GM15510 (cell line): ENCODE measurements around the gene SQSTM1.
A peak's percentile ranks its signal among the peaks of the same experiment; 100 is the strongest.

Experiments used
- POLR2A ChIP-seq: IDR thresholded peaks from 3 replicates; pipeline ENCODE4 v1.6.1; 2011; ENCODE audit warnings: borderline replicate concordance; ENCODE audit not compliant: insufficient read length; ENCODE audit errors: extremely low read depth

The SQSTM1 gene

DNA sequence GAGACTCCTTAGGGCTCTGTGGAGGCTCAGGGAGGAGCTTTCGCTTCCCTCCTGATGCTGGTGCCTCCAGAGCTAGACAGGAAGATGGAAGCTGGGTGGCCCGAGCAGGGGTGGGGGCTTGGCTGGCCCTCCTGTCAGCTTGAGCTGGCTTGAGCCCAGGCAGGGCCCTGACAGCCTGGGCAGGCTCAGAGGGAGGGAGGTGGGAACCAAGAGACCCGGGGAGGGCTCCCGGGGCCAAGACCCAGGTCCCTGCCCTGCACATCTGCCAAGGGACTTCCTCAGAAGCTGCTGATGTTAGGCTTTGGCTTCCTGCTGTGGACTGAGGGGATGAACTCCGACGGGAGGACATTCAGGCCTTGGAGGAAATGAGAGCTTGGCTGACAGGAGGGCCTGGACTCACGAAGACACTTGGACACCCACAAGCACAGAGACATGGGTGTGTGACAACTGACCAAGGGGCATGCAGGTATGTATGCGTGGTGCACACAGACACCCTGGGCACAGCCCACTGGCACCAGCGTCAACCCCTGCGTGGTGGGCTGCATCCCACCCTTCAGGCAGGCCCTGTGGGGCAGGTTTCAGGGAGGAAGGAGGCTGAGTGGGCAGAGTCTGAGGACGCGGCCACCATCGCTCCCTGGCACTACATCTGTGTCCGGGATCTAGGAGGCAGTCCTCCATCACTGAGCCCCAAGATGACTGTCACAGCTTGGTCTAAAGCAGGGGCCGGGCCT is 28.7 kb upstream of the SQSTM1 start:
- TF ChIP-seq POLR2A, result no peak

DNA sequence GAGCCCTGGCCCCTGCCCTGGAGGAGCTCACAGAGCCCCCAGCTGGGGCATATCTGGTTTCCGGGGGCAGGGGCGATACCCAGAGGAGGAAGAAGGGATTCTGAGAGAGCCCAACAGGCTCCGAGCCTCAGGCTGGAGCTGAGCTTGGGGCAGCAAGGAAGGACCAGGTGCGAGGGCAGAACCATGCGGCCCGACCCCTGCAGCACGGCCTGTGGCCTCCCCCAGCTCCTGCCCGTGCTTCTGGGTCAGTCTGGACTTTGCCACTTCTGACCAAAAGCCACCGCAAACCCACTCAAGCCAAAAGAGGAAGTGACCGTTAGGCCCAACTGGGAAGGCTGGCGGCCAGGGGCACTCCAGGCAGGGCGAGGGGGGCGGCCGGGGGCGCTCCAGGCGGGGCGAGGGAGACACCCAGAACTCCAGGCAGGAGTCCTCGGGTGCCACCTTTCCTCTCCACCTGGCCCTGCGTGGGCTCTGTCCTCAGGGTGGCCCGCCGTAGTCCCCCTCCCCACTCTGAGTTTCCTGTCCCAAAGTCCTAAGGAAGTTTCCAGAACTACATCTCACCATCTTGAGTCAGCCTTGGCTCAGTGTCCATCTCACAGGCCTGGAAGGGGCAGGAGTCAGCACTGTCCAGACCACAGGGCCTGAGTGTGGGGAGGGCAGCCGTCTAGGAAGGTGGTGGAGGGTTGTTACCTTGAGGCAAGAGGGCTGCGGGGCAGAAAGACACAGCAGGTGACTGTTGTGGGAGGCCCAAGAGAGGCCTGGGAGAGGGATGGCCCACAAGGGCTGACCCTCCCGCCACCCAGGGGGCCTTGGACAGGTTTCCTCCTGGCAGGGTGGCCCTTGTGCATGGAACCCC is 27.9 kb upstream of the SQSTM1 start:
- TF ChIP-seq POLR2A, result no peak

- TF ChIP-seq POLR2A, result no peak
Measured at GRCh38 chr5:179793468-179794139, 27.1 kb upstream of the SQSTM1 start, which contains the start of gene LTC4S. LTC4S (plus strand) TSS chr5:179793986; CDS start chr5:179794081, 95 bp downstream.

DNA sequence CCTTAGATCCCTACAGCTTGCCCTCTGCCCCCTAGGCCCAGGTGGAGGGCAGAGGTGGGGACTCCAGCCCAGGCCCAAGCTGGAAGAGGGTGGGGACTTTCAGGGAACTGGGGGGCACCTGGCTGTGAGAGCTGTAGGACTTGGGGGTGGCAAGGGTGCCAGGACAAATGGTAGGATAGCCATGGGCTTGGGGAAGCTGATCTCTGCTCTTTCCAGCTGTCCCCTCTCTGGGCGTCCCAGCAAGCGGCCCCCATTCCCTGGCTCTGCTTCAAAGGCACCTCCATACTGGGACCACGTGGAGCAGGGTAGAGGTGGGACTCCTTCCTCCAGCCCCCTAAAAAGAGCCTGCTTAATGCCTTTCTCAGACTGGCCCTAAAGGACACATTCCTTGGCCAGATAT is 26.5 kb upstream of the SQSTM1 start:
- no peak for TF ChIP-seq POLR2A

GRCh38 chr5:179794575-179794974 is 26.1 kb upstream of the SQSTM1 start:
- no peak for TF ChIP-seq POLR2A

GRCh38 chr5:179795049-179795862 is 25.4 kb upstream of the SQSTM1 start:
- TF ChIP-seq POLR2A, result peak; percentile 5

DNA sequence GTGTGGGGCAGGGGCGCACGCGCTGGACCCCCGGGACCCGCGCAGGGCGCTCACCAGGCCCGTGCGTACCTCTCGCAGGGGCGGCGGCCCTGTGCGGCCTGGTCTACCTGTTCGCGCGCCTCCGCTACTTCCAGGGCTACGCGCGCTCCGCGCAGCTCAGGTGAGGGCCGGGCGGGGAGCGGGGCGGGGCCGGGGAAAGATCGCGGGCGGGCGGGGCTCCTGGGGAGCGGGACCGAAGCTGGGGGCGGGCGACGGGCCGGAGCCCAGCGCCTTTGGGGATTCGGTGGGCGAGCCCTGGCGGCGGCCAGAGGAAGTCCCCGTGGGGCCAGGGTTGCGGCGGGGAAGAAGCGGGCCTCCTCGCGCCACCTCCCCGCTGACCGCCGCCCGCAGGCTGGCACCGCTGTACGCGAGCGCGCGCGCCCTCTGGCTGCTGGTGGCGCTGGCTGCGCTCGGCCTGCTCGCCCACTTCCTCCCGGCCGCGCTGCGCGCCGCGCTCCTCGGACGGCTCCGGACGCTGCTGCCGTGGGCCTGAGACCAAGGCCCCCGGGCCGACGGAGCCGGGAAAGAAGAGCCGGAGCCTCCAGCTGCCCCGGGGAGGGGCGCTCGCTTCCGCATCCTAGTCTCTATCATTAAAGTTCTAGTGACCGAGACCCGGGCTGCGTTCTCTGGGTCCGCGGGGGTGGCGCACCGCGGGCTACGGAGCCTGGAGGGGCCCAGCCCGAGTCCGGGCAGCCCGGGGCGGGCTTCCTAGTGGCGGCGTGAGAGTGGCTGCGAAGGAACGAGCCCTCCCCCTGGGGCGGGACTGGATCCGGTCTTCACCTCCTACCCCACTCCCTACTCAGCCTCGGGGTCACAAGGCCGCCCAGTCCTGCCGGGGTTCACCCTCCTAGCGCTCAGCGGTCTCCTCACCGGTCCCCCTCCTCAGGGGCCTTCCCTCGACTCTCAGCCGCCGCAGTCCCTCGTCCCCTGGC is 24.6 kb upstream of the SQSTM1 start:
- peak; percentile 66 for TF ChIP-seq POLR2A

GRCh38 chr5:179796877-179797608 is 23.7 kb upstream of the SQSTM1 start:
- no peak for TF ChIP-seq POLR2A

DNA sequence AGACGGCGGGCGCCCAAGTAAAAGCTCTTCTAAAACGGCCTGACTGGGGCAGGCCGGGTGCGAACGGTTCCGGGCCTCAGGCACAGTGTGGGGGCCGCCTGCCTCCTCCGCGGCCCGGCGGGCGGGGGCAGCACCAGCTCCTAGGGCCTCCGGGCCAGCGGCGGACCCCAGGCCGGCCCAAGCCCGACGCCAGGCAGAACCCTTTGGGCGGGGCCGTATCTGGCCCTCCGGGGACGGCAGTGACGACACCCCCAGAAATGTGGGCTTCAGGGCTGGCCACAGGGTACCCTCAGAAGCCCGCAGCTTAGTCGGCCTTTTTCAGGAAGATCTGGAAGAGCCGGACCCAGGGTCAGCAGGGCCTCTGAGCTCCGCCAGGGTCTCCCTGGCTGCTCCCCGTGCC is 23.0 kb upstream of the SQSTM1 start:
- no peak for TF ChIP-seq POLR2A

DNA sequence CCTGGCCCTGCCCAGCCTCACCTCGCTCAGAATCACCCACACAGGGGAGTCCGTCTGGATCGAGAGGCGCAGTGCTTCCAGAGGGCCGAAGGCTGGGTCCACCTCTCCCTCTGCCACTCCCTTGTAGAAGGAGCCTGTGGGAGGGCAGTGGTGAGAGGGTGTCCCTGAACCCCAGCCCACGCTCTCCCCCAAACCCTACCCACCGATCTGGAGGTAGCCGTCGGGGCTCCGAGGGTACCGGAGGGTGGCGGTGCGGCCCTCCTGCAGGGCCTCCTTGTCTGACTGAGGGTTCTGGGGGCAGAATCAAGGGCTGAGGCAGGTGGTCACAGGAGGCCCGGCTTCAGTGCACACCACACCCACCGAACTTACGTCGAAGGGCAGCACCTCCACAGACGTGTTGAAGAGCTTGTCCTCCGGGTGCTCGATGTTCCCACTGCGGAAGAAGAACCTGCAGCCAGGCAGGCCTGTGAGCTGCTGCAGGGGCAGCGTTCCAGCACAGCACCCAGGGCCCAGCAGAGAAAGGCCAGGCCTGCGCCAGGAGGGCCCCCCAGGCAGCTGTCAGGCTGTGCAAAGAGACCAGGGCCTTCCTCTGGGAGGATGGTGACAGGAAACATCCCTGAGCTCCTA is 22.4 kb upstream of the SQSTM1 start:
- no peak for TF ChIP-seq POLR2A

DNA sequence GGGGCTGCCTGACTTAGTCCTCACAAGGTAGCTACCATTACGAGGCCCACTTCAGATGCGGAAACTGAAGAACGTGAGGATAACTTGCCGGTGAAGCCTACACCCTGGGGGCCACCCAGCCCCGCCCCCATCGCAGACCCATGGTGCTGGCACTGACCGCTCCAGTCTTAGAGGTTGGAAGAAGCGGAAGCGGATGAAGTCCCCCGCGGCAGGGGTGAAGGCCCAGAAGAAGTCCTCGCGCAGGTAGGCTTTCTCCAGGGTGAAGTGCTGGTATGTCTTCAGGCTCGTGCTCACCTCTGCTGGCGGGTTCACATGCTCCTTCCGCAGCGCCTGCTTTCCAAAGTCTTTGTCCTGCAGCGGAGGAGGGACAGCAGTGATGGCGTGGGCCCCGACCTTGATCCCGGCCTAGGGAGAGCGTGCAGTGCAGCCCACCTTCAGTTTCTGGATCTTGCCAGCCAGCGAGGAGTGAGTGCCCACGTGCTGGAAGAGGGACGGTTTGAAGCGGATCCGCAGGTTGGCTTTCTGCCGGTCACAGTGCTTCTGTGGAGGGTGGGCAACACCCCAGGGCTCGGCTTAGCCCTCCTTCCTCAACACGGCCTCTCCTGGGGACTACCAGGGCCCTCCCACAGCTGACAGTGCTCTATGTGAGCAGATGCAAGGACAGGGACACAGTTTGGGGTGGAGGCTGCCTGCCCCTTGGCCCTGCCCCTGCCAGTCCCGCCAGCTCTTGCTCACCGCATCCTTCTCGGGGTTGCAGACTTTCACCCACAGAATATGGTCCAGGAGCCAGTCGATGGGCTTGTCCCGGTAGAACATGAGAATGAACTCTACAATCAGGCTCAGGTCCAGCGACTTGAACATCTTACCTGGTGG is 21.7 kb upstream of the SQSTM1 start:
- no peak for TF ChIP-seq POLR2A
